Osteocyte (in vitro differentiated cells): ENCODE measurements around the gene MAPRE3. TPM values are rescaled to one million over a fixed set of nuclear protein-coding genes. Genes with fewer than 3 reads are reported as not detected.

Experiments used
- DNase-seq: peaks from one replicate; pipeline ENCODE4 v3.0.0; 2021; ENCODE audit warnings: mixed read lengths; ENCODE audit not compliant: unreplicated experiment; ENCODE audit errors: extremely low spot score
- H3K27ac Mint-ChIP-seq: one replicate; pipeline ENCODE4 v1.8.0; 2021; ENCODE audit warnings: mild to moderate bottlenecking, mixed read lengths; ENCODE audit not compliant: unreplicated experiment
- H3K27me3 Mint-ChIP-seq: one replicate; pipeline ENCODE4 v1.8.0; 2021; ENCODE audit warnings: mixed read lengths; ENCODE audit not compliant: unreplicated experiment
- H3K36me3 Mint-ChIP-seq: one replicate; pipeline ENCODE4 v1.8.0; 2021; ENCODE audit warnings: mixed read lengths; ENCODE audit not compliant: unreplicated experiment
- H3K4me1 Mint-ChIP-seq: one replicate; pipeline ENCODE4 v1.8.0; 2021; ENCODE audit warnings: mixed read lengths; ENCODE audit not compliant: unreplicated experiment
- H3K4me3 Mint-ChIP-seq: one replicate; pipeline ENCODE4 v1.8.0; 2021; ENCODE audit warnings: mild to moderate bottlenecking, moderate library complexity, mixed read lengths; ENCODE audit not compliant: unreplicated experiment
- H3K9me3 Mint-ChIP-seq: one replicate; pipeline ENCODE4 v1.8.0; 2021; ENCODE audit warnings: mixed read lengths; ENCODE audit not compliant: unreplicated experiment
- total RNA-seq: library from RNA; stranded (reverse); gene quantifications from 2 replicates; pipeline ENCODE4 v1.2.1, GENCODE V29; 2021
- TF ChIP-seq, protein P1 (sequence below): fragments of 200-600 bp; sonication (generic); IDR thresholded peaks from 2 replicates; pipeline ENCODE4 v1.5.0; 2021; ENCODE audit warnings: antibody characterized with exemption, mild to moderate bottlenecking, moderate library complexity

Gene MAPRE3
- total RNA-seq, 1 donor from 2014 or later, result 9.4 TPM

DNA sequence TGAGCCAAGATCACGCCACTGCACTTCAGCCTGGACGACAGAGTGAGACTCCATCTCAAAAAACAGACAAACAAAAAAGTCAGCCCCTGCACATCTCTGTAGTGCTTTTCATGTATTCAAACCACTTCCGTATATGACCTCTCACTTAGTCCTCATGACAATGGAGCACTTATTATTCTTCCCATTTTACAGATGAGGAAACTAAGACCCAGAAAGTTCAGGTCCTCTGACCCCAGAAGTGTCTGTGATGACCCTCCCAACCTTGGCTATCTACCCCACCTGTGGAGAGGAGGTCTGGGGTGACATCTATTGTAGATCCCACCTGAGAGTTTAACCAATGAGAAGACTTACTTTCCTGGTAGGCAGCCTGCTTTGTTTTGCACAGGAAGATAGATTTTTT is 21.6 kb upstream of the MAPRE3 start:
- Mint-ChIP-seq H3K4me1 (no peaks in the 10 kb centered on the region), H3K9me3 (no peaks in the 10 kb centered on the region), H3K27ac (no peak overlapping the region), H3K4me3 (no peak overlapping the region), H3K36me3 (no peaks in the 10 kb centered on the region), H3K27me3 (peaks cover 37% of the 10 kb centered on the region)
- TF ChIP-seq, protein P1, sequence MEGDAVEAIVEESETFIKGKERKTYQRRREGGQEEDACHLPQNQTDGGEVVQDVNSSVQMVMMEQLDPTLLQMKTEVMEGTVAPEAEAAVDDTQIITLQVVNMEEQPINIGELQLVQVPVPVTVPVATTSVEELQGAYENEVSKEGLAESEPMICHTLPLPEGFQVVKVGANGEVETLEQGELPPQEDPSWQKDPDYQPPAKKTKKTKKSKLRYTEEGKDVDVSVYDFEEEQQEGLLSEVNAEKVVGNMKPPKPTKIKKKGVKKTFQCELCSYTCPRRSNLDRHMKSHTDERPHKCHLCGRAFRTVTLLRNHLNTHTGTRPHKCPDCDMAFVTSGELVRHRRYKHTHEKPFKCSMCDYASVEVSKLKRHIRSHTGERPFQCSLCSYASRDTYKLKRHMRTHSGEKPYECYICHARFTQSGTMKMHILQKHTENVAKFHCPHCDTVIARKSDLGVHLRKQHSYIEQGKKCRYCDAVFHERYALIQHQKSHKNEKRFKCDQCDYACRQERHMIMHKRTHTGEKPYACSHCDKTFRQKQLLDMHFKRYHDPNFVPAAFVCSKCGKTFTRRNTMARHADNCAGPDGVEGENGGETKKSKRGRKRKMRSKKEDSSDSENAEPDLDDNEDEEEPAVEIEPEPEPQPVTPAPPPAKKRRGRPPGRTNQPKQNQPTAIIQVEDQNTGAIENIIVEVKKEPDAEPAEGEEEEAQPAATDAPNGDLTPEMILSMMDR, result no peak
- DNase-seq, result no peak

DNA sequence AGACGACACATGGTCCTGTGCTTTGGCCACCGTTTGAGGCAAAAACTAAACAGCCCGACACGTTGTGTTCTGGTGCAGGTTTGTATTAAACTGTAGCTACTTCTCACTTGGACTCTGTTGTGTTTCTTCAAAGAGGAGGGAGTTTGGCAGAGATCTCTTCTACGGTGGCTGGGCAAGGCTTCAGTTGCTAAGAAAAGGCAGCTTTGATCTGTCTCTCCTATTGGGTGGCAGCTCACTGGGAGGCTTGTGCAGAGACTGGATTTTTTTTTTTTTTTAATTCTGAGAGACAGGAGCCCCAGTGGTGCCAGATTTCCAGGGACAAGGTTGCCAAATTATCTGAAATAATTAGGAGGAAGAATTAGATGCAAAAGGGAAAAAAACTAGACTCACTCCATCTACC is 20.2 kb upstream of the MAPRE3 start:
- Mint-ChIP-seq H3K9me3 (no peaks in the 10 kb centered on the region), H3K4me3 (no peak overlapping the region), H3K4me1 (no peaks in the 10 kb centered on the region), H3K27ac (no peak overlapping the region), H3K27me3 (peaks cover 47% of the 10 kb centered on the region), H3K36me3 (no peaks in the 10 kb centered on the region)
- DNase-seq, result no peak
- TF ChIP-seq, protein P1, result no peak

DNA sequence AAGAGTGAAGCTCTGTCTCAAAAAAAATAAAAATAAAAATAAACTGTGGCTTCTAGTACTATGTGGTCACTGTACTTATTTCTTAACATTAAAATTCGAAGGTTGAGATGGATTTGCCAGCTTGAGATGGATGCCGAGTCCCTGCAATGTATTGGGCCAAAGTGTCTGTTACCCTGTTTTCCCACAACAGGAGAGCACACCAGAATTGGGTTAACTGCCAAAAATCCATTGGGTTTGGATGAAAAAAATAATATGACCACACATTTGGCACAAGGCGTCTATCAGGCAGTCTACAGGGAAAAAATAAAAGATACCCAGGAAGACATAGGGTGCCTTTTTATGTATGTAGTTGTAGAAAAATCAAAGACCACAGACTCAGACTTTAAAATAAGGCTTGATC is 19.2 kb upstream of the MAPRE3 start:
- TF ChIP-seq, protein P1, result no peak
- Mint-ChIP-seq H3K36me3 (no peaks in the 10 kb centered on the region), H3K4me1 (no peaks in the 10 kb centered on the region), H3K27ac (no peak overlapping the region), H3K27me3 (peaks cover 48% of the 10 kb centered on the region), H3K4me3 (no peak overlapping the region), H3K9me3 (no peaks in the 10 kb centered on the region)
- DNase-seq, result no peak

DNA sequence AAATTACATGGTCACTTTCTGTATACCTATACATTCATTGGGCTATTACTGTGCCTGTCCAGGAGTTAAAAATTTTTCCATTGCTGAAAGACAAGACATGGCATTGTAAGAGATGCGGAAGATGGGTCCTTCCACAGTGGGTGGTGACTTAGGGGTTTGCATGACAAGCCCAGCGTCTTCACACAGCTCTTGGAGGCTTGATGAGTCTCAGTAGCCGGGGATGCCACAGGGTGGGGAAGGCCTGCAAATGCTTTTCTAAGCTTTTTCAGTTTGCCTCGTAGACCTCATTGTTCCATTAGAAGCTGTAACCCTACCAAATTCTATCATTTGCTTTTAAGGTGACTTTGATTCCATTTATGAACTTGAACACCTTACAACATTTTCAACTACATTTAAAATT is 18.1 kb upstream of the MAPRE3 start:
- H3K4me1 Mint-ChIP-seq, result no peaks in the 10 kb centered on the region
- no peaks in the 10 kb centered on the region for H3K9me3 Mint-ChIP-seq
- H3K27ac Mint-ChIP-seq, result no peak overlapping the region
- peaks cover 54% of the 10 kb centered on the region for H3K27me3 Mint-ChIP-seq
- no peaks in the 10 kb centered on the region for H3K36me3 Mint-ChIP-seq
- TF ChIP-seq, protein P1, result no peak
- no peak overlapping the region for H3K4me3 Mint-ChIP-seq
- no peak for DNase-seq

DNA sequence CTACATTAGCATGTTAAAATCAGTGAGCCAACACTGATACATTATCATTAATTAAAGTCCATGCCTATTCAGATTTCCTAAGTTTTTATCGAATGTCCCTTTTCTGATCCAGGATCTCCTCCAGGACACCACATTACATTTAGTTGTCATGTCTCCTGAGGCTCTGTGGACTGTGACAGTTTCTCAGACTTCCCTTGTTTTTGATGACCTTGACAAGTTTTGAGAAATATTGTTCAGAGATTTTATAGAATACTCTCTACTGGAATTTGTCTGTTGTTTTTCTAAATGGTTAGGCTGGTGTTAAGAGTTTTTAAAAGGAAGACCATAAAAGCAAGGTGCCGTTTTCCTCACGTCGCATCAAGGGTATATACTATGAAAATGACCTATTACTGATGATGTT is 16.3 kb upstream of the MAPRE3 start:
- Mint-ChIP-seq H3K27me3 (peaks cover 69% of the 10 kb centered on the region), H3K4me1 (no peaks in the 10 kb centered on the region)

More for the DNA sequence above, 16.3 kb upstream of the MAPRE3 start:
- DNase-seq, result no peak
- H3K27ac Mint-ChIP-seq, result no peak overlapping the region
- H3K9me3 Mint-ChIP-seq, result no peaks in the 10 kb centered on the region
- TF ChIP-seq, protein P1, result no peak
- no peak overlapping the region for H3K4me3 Mint-ChIP-seq
- no peaks in the 10 kb centered on the region for H3K36me3 Mint-ChIP-seq
